HG02943 (cell line): ENCODE data around the gene MAGEB6.
"Not testable (repeated sequence)": the region's sequence is repeated elsewhere in the genome, so short reads cannot be mapped to it uniquely, and the experiment has no call there.

ENCODE experiments used
- ATAC-seq: cut with Tn5 transposase; IDR thresholded peaks from one replicate; pipeline ENCODE4 v1.9.1; 2021; ENCODE audit warnings: mild to moderate bottlenecking, low read depth, moderate library complexity; ENCODE audit not compliant: unreplicated experiment

MAGEB6 gene

GRCh38 chrX:26192204-26192603, at the start of gene MAGEB6:
Gene MAGEB6 (plus strand): TSS chrX:26192440. CDS start chrX:26193847, 1,407 bp downstream.
- no peak for ATAC-seq

GRCh38 chrX:26146024-26146423, 46.2 kb upstream of the MAGEB6 start:
- no peak for ATAC-seq

GRCh38 chrX:26160301-26160700, 31.9 kb upstream of the MAGEB6 start, which contains the start of gene MAGEB6B:
Gene MAGEB6B (plus strand): TSS chrX:26160601. CDS start chrX:26160601, 0 bp downstream.
- ATAC-seq, result no peak

- ATAC-seq, result no peak
Measured at GRCh38 chrX:26203561-26203960, 11.3 kb downstream of the MAGEB6 start.

DNA sequence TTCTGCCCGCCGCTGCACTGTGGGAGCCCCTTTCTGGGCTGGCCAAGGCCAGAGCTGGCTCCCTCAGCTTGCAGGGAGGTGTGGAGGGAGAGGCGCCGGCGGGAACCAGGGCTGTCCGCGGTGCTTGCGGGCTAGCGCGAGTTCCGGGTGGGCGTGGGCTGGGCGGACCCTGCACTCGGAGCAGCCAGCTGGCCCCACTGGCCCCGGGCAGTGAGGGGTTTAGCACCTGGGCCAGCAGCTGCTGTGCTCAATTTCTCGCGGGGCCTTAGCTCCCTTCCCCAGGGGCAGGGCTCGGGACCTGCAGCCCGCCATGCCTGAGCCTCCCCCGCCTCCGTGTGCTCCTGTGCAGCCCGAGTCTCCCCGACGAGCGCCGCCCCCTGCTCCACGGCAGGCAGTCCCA, 12.5 kb downstream of the MAGEB6 start:
- ATAC-seq, result not testable (repeated sequence)

GRCh38 chrX:26208012-26208411, 15.8 kb downstream of the MAGEB6 start:
- ATAC-seq, result no peak

DNA sequence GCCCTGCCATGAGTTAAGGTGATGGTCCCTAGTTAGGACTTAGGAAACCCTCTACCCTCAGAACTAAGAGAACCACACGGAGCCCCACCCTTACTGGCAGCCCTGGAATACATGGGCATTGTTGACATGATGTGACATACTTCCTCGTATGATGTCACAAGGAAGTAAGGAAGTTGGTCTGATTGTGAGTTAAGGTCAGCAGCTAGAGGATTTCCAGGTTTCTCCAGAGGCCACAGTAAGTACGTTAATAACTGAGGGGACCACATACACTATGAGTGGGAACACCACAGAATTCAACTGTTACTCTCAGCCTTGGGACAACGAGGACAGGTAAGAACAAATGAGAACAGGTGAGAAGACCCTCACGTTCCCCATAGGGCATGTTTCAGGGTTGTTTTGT, 23.6 kb downstream of the MAGEB6 start, which contains the start of gene MAGEB5:
Gene MAGEB5, plus strand, starts transcription at position 301 of the 400 bp plus-strand sequence. CDS start 1,133 bp downstream, outside the sequence.
- ATAC-seq, result no peak

- ATAC-seq, result no peak
Measured at GRCh38 chrX:26219351-26219750, 27.1 kb downstream of the MAGEB6 start.

DNA sequence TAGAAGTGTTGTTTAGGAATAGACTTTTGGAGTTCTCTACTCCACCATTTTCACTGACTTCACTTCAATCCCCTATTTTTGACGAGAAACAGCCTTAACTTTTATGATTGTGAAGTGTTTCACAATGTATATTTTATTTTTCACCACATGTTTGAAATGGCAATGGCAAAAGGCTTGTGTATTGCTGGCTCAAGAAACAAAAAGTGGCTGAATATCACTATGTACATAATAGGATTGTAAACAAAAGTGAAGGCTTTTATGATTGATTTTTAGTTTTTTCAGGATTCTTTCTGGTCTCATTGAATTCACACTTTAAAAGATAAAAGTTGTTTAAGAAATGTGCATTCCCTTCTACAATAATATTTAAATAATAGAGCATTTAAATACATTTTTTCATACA, 41.9 kb downstream of the MAGEB6 start:
- ATAC-seq, result no peak
